HepG2 (cell line): ENCODE measurements around the gene FOXK2. TPM values are rescaled to one million over a fixed set of nuclear protein-coding genes. Genes with fewer than 3 reads are reported as not detected.

Source experiments
- ATAC-seq: fragments of 200-7000 bp; cut with Tn5 transposase; 3 replicates; pipeline ENCODE4 v1.9.1; 2020; ENCODE audit warnings: mild to moderate bottlenecking, moderate library complexity
- BruUV-seq: library from RNA; stranded (reverse); fragments of 400-500 nt; replicated peaks from 2 replicates; lab custom pipeline; 2021; lab: Mats Ljungman, UMichigan
- CTCF ChIA-PET: fragments of 300-600 bp; formaldehyde crosslinking; extraction: SDS; loops from one replicate; lab custom pipeline; 2021; ENCODE audit warnings: low total read pairs, inconsistent platforms, low intra/inter-chr PET ratio; lab: Yijun Ruan, JAX
- POLR2A ChIA-PET: fragments of 350-600 bp; sonication (Branson Sonifier 250); formaldehyde crosslinking; loops from one replicate; lab custom pipeline; 2020; ENCODE audit warnings: antibody characterized with exemption, inconsistent platforms; lab: Yijun Ruan, JAX
- DNase-seq: peaks from one replicate; pipeline ENCODE4 v3.0.0-alpha.2; 2015; ENCODE audit warnings: low spot score
- FAIRE-seq: peaks from 3 replicates; lab custom pipeline; 2011; peaks lifted over from hg19 to GRCh38; lab: Jason Lieb, UNC
- H2AFZ ChIP-seq: one replicate; pipeline ENCODE4 v1.6.1; 2011; ENCODE audit warnings: low read length, inconsistent platforms
- H3K27ac ChIP-seq: fragments of 300-600 bp; 3 replicates; pipeline ENCODE4 v1.8.0; 2011; ENCODE audit warnings: mixed run types, mild to moderate bottlenecking, mixed read lengths, low read length, inconsistent platforms; ENCODE audit not compliant: insufficient read depth; ENCODE audit errors: extremely low read length
- H3K27me3 ChIP-seq, 2 experiments: fragments of 200-600 bp in 1 of 2; 2 replicates in 1 of 2; 3 replicates in 1 of 2; pipeline versions ENCODE4 v1.6.0 to v1.8.0; 2011; ENCODE audit warnings: low read length in 2 of 2, mild to moderate bottlenecking in 2 of 2, moderate library complexity in 2 of 2, inconsistent platforms in 1 of 2; ENCODE audit not compliant: insufficient read depth in 2 of 2, control insufficient read depth in 1 of 2
- H3K36me3 ChIP-seq, 2 experiments: fragments of 200-600 bp in 1 of 2; replicated peaks in 1 of 2; 2 replicates in 1 of 2; 3 replicates in 1 of 2; pipeline versions ENCODE4 v1.5.1 to v1.8.0; 2011; ENCODE audit warnings: low read length in 2 of 2, inconsistent platforms in 1 of 2; ENCODE audit not compliant: insufficient read depth in 2 of 2, control insufficient read depth in 1 of 2
- H3K4me1 ChIP-seq: 2 replicates; pipeline ENCODE4 v1.5.1; 2012; ENCODE audit warnings: low read length, inconsistent platforms; ENCODE audit not compliant: insufficient read depth
- H3K4me2 ChIP-seq: 2 replicates; pipeline ENCODE4 v1.6.0; 2011; ENCODE audit warnings: low read depth, low read length, inconsistent platforms
- H3K4me3 ChIP-seq, 3 experiments: fragments of 200-600 bp in 1 of 3; sonication (generic), shearing (Covaris generic) in 1 of 3; replicated peaks in 1 of 3; 2 replicates each; pipeline ENCODE4 v1.5.1; 2011 to 2016; ENCODE audit warnings: low read length in 3 of 3, inconsistent platforms in 2 of 3, low read depth in 2 of 3, mild to moderate bottlenecking in 2 of 3, control low read depth in 1 of 3, mixed read lengths in 1 of 3; ENCODE audit not compliant: insufficient read depth in 1 of 3
- H3K79me2 ChIP-seq: one replicate; pipeline ENCODE4 v1.6.1; 2011; ENCODE audit warnings: low read length, inconsistent platforms; ENCODE audit not compliant: insufficient read depth
- H3K9ac ChIP-seq: 2 replicates; pipeline ENCODE4 v1.6.0; 2011; ENCODE audit warnings: mild to moderate bottlenecking, low read depth, low read length, inconsistent platforms; ENCODE audit not compliant: insufficient read depth
- H3K9me3 ChIP-seq: 2 replicates; pipeline ENCODE4 v1.5.1; 2012; ENCODE audit warnings: mild to moderate bottlenecking, low read length
- H4K20me1 ChIP-seq: 2 replicates; pipeline ENCODE4 v1.6.0; 2011; ENCODE audit warnings: inconsistent platforms, mild to moderate bottlenecking, low read length, moderate library complexity; ENCODE audit not compliant: insufficient read depth
- AGO2 ChIP-seq: fragments of 200-400 bp; formaldehyde crosslinking; optimal IDR thresholded peaks from 2 replicates; pipeline ENCODE3; 2017; ENCODE audit warnings: mild to moderate bottlenecking, low read depth, low read length, moderate library complexity
- GABPA ChIP-seq, 2 experiments: IDR thresholded peaks; 2 replicates each; pipeline ENCODE4 v1.6.1; 2011 to 2016; ENCODE audit warnings: low read depth in 2 of 2, low read length in 1 of 2, missing biosample characterization in 1 of 2, missing genetic modification characterization in 1 of 2
- MNT ChIP-seq: fragments of 450-650 bp; IDR thresholded peaks from 2 replicates; pipeline ENCODE4 v1.6.1; 2016
- RBM22 ChIP-seq: fragments of 200-400 bp; formaldehyde crosslinking; optimal IDR thresholded peaks from 2 replicates; pipeline ENCODE3; 2017; ENCODE audit warnings: mild to moderate bottlenecking, low read length, moderate library complexity
- ZFP82 ChIP-seq: sonication (generic); formaldehyde crosslinking; IDR thresholded peaks from 2 replicates; pipeline ENCODE4 v1.5.1; 2020; ENCODE audit warnings: mild to moderate bottlenecking, missing genetic modification reagents, borderline replicate concordance
- WGBS: methylation state at CpG from one replicate; pipeline ENCODE4 v1.1.6; 2017; ENCODE audit warnings: low lambda C conversion rate; 5-methylcytosine and 5-hydroxymethylcytosine counted together
- in situ Hi-C: cut with HindIII; loops from 2 replicates; pipeline ENCODE4 v1.10.0; 2017; ENCODE audit warnings: low pct_unique_long_range_greater_than_20kb; ENCODE audit not compliant: extremely low pct_ligation_motif_present
- intact Hi-C: fragments of 100-400 bp; cut with micrococcal nuclease; formaldehyde crosslinking; loops from one replicate; pipeline ENCODE4 v1.10.0; 2022; ENCODE audit not compliant: unreplicated experiment
- polyA plus RNA-seq, 8 experiments: library from polyadenylated mRNA; depleted of rRNA in 3 of 8; stranded (reverse) in 7 of 8; unstranded in 1 of 8; fragments of >200 nt; fragmentation: Illumina TruSeq in 4 of 8; extraction: Trizol in 4 of 8; gene quantifications; 2 replicates each; pipeline versions ENCODE4 v1.2.1 to v1.2.3, GENCODE V29; 2011 to 2016; ENCODE audit warnings: low read depth in 4 of 8, missing spikeins in 1 of 8, mixed read lengths in 1 of 8; ENCODE audit not compliant: insufficient read depth in 1 of 8
- total RNA-seq, 5 experiments: library from RNA; depleted of rRNA; stranded (reverse); fragments of >200 nt; fragmentation: Illumina TruSeq; extraction: Trizol; gene quantifications; 2 replicates each; pipeline ENCODE4 v1.2.3, GENCODE V29; 2016; ENCODE audit warnings: low read depth in 1 of 5

The FOXK2 gene
- total and polyA plus RNA-seq, 2 of the 13 experiments (the other 11 are each of a cell fraction or from before 2014, with no cell fraction given): 67.1 to 67.2 TPM

DNA sequence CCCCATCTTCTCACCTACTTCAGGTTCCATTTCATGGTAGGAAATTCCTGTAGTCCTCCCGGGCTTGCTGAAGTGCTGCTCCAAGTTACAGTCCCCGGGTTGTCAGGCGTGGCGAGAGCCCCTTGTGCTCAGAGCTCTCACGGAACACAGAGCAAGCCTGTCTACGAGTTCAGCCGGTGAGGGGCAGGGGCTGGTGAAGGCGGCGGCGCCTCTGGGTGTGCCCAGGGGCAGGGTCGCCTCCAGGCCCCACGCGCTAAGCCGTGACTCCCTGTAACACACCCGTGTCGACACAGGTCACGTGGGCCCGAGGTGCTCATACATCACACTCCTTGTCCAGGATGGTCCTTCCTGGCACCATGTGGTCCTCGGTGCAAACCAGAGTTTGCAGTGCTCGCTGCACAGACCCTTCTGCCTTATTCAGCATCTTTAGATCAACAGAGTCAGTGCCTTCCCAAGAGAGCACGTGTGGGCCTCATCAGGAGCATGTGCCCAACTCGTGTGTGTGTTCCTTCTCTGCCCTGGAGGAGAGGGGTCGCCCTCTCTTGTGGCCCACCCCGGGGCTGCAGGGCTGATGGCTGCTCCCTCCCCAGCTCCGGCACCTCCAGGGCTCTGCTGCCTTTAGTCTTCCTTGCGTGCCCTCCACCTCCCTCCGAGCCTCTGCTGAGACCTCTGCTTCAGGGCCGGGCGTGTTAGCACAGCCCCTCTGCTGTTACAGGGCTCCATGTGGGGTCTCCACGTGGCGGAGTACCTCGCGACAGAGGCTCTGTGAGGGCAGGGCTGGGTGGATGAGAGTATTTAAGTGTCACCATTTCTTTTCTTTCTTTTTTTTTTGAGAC lies 77.5 kb downstream of the FOXK2 start:
- Histone ChIP-seq H3K36me3 (peaks cover 48 to 71% of the 10 kb centered on the region in 2 experiments), H3K4me3 (no peak overlapping the region), H3K27me3 (no peaks in the 10 kb centered on the region), H4K20me1 (peaks cover 15% of the 10 kb centered on the region; the same call in 1 of the 2 replicates), H3K4me2 (no peak overlapping the region), H2AFZ (no peak overlapping the region), H3K27ac (no peak overlapping the region), H3K4me1 (peaks cover 20% of the 10 kb centered on the region), H3K79me2 (no peaks in the 10 kb centered on the region), H3K9ac (no peak overlapping the region), H3K9me3 (no peaks in the 10 kb centered on the region)
- TF ChIP-seq ZFP82 (CRISPR knock-in tag) (no peak), RBM22 (peak; percentile 81), AGO2 (peak; percentile 74), MNT (peak; percentile 6; the same call in 1 of the 2 replicates), GABPA (IDR thresholded peaks at IDR 0.05; ENCODE audit: low read depth, low read length) (no peak), GABPA (CRISPR knock-in tag; IDR thresholded peaks at IDR 0.05; ENCODE audit: low read depth) (no peak)
- WGBS: 96% methylated on average over 30 of the region's 33 CpGs
- no peak for DNase-seq
- in situ Hi-C loops (no loop called here), intact Hi-C loops (no loop called here)
- no peak for ATAC-seq
- no TSS peak for BruUV-seq
- POLR2A ChIA-PET: no interaction called here
- CTCF ChIA-PET: no interaction called here
- FAIRE-seq: no peak
